ENCODE data around the gene EIF4EBP3. TPM values are rescaled to one million over a fixed set of nuclear protein-coding genes. Genes with fewer than 3 reads are reported as not detected.

EIF4EBP3 gene
- total and polyA plus RNA-seq, 2 donors (not counting 1 experiment from before 2014, with no cell fraction given): 1.8 to 3.0 TPM

- TF ChIP-seq CTCF (conservative IDR thresholded peaks at IDR 0.05 in 1 of 2, IDR thresholded peaks at IDR 0.05 in 1 of 2; ENCODE audit: low read depth in 1 of 2, low read length in 2 of 2) (no peak), EZH2 (IDR thresholded peaks at IDR 0.05; ENCODE audit: low read length, missing control alignments) (no peak)
- H3K4me3 ChIP-seq (replicated peaks in 1 of 4; ENCODE audit: control extremely low read depth in 1 of 4, insufficient read depth in 1 of 4, low read depth in 3 of 4, low read length in 4 of 4): no peak overlapping the region
- no peaks in the 10 kb centered on the region for H3K9me3 ChIP-seq (ENCODE audit: control insufficient read depth, insufficient read depth, low read depth, low read length)
- H3K27me3 ChIP-seq (ENCODE audit: control insufficient read depth, insufficient read depth, low read length): no peaks in the 10 kb centered on the region
- H3K79me2 ChIP-seq (ENCODE audit: control insufficient read depth, insufficient read depth, low read length): no peaks in the 10 kb centered on the region
- H3K4me1 ChIP-seq (ENCODE audit: control insufficient read depth, extremely low read depth, insufficient read depth, low read length): peaks cover 15% of the 10 kb centered on the region
- no peak overlapping the region for H3K4me2 ChIP-seq (ENCODE audit: extremely low read depth, insufficient read depth, low read length)
- no peak overlapping the region for H2AFZ ChIP-seq (ENCODE audit: low read length)
- no peak for DNase-seq (ENCODE audit: low read depth in 2 of 2)
- no peak overlapping the region for H3K27ac ChIP-seq (ENCODE audit: insufficient read depth, low read length)
- H3K36me3 ChIP-seq (ENCODE audit: control insufficient read depth, insufficient read depth, low read length): peaks cover 6% of the 10 kb centered on the region
- peaks cover 2% of the 10 kb centered on the region for H4K20me1 ChIP-seq (ENCODE audit: control insufficient read depth, extremely low read depth, insufficient read depth, low read length)
- no peak overlapping the region for H3K9ac ChIP-seq (ENCODE audit: insufficient read depth, low read length)
Measured at GRCh38 chr5:140544986-140545385, 2.5 kb upstream of the EIF4EBP3 start.

- Histone ChIP-seq H3K9me3 (ENCODE audit: control insufficient read depth, insufficient read depth, low read depth, low read length) (no peaks in the 10 kb centered on the region), H2AFZ (ENCODE audit: low read length) (no peak overlapping the region), H3K27ac (ENCODE audit: insufficient read depth, low read length) (no peak overlapping the region), H3K4me1 (ENCODE audit: control insufficient read depth, extremely low read depth, insufficient read depth, low read length) (peaks cover 15% of the 10 kb centered on the region), H3K9ac (ENCODE audit: insufficient read depth, low read length) (no peak overlapping the region), H4K20me1 (ENCODE audit: control insufficient read depth, extremely low read depth, insufficient read depth, low read length) (peaks cover 2% of the 10 kb centered on the region), H3K27me3 (ENCODE audit: control insufficient read depth, insufficient read depth, low read length) (no peaks in the 10 kb centered on the region), H3K4me3 (replicated peaks in 1 of 4; ENCODE audit: control extremely low read depth in 1 of 4, insufficient read depth in 1 of 4, low read depth in 3 of 4, low read length in 4 of 4) (no peak overlapping the region), H3K4me2 (ENCODE audit: extremely low read depth, insufficient read depth, low read length) (no peak overlapping the region), H3K79me2 (ENCODE audit: control insufficient read depth, insufficient read depth, low read length) (no peaks in the 10 kb centered on the region), H3K36me3 (ENCODE audit: control insufficient read depth, insufficient read depth, low read length) (peaks cover 11% of the 10 kb centered on the region)
- no peak for DNase-seq (ENCODE audit: low read depth in 2 of 2)
- TF ChIP-seq EZH2 (IDR thresholded peaks at IDR 0.05; ENCODE audit: low read length, missing control alignments): no peak
- no peak for TF ChIP-seq CTCF (conservative IDR thresholded peaks at IDR 0.05 in 1 of 2, IDR thresholded peaks at IDR 0.05 in 1 of 2; ENCODE audit: low read depth in 1 of 2, low read length in 2 of 2)
Measured at GRCh38 chr5:140545606-140546005, 1.9 kb upstream of the EIF4EBP3 start.

GRCh38 chr5:140546851-140547507, 483 bp upstream of the EIF4EBP3 start:
- DNase-seq (ENCODE audit: low read depth in 2 of 2): no peak
- Histone ChIP-seq H4K20me1 (ENCODE audit: control insufficient read depth, extremely low read depth, insufficient read depth, low read length) (peaks cover 2% of the 10 kb centered on the region), H3K4me1 (ENCODE audit: control insufficient read depth, extremely low read depth, insufficient read depth, low read length) (peaks cover 15% of the 10 kb centered on the region), H3K9ac (ENCODE audit: insufficient read depth, low read length) (peak overlapping the region; percentile 34), H3K27me3 (ENCODE audit: control insufficient read depth, insufficient read depth, low read length) (no peaks in the 10 kb centered on the region), H3K27ac (ENCODE audit: insufficient read depth, low read length) (peak overlapping the region; percentile 80), H3K4me3 (replicated peaks in 1 of 4; ENCODE audit: control extremely low read depth in 1 of 4, insufficient read depth in 1 of 4, low read depth in 3 of 4, low read length in 4 of 4) (peak overlapping the region in 1 of 4 experiments; percentile 14), H3K36me3 (ENCODE audit: control insufficient read depth, insufficient read depth, low read length) (peaks cover 21% of the 10 kb centered on the region), H2AFZ (ENCODE audit: low read length) (peak overlapping the region; percentile 9), H3K9me3 (ENCODE audit: control insufficient read depth, insufficient read depth, low read depth, low read length) (no peaks in the 10 kb centered on the region), H3K79me2 (ENCODE audit: control insufficient read depth, insufficient read depth, low read length) (peaks cover under 1% of the 10 kb centered on the region), H3K4me2 (ENCODE audit: extremely low read depth, insufficient read depth, low read length) (peak overlapping the region; percentile 49)
- TF ChIP-seq EZH2 (IDR thresholded peaks at IDR 0.05; ENCODE audit: low read length, missing control alignments) (no peak), CTCF (conservative IDR thresholded peaks at IDR 0.05 in 1 of 2, IDR thresholded peaks at IDR 0.05 in 1 of 2; ENCODE audit: low read depth in 1 of 2, low read length in 2 of 2) (no peak)

All from fibroblast of lung (primary cell).